Endothelial cell of umbilical vein (primary cell): ENCODE results near the gene SLC38A6. TPM values are rescaled to one million over a fixed set of nuclear protein-coding genes. Genes with fewer than 3 reads are reported as not detected.

Experiments
- BruUV-seq: library from RNA; stranded (reverse); fragments of 400-500 nt; replicated peaks from 2 replicates; lab custom pipeline; 2021; lab: Mats Ljungman, UMichigan
- CTCF ChIA-PET: fragments of 300-600, 350-600 bp; sonication (Branson Sonifier 250); formaldehyde crosslinking; loops from one replicate; lab custom pipeline; 2021; ENCODE audit warnings: antibody characterized with exemption, inconsistent platforms; lab: Charles Lee
- POLR2A ChIA-PET: fragments of 300-600, 350-600 bp; sonication (Branson Sonifier 250); formaldehyde crosslinking; loops from one replicate; lab custom pipeline; 2021; ENCODE audit warnings: antibody characterized with exemption, inconsistent platforms; lab: Charles Lee
- DNase-seq: peaks from one replicate; pipeline ENCODE4 v3.0.0-alpha.2; 2011; ENCODE audit warnings: low read depth, low spot score
- FAIRE-seq: peaks from 2 replicates; lab custom pipeline; 2011; peaks lifted over from hg19 to GRCh38; lab: Jason Lieb, UNC
- H2AFZ ChIP-seq: 2 replicates; pipeline ENCODE4 v1.6.0; 2012; ENCODE audit warnings: low read depth, low read length, control low read depth, inconsistent platforms
- H3K27ac ChIP-seq: 2 replicates; pipeline ENCODE4 v1.5.1; 2011; ENCODE audit warnings: low read depth, mild to moderate bottlenecking, control low read depth, low read length, moderate library complexity; ENCODE audit not compliant: insufficient read depth
- H3K27me3 ChIP-seq, 2 experiments: 2 replicates each; pipeline versions ENCODE4 v1.6.0 to v1.6.1; 2011; ENCODE audit warnings: low read length in 2 of 2, mixed read lengths in 1 of 2; ENCODE audit not compliant: control insufficient read depth in 2 of 2, insufficient read depth in 2 of 2
- H3K36me3 ChIP-seq, 2 experiments: 2 replicates in 1 of 2; 3 replicates in 1 of 2; pipeline ENCODE4 v1.5.1; 2011; ENCODE audit warnings: low read length in 2 of 2, mild to moderate bottlenecking in 1 of 2, moderate library complexity in 1 of 2; ENCODE audit not compliant: control insufficient read depth in 2 of 2, insufficient read depth in 2 of 2; ENCODE audit errors: extremely low read depth in 1 of 2
- H3K4me1 ChIP-seq: 3 replicates; pipeline ENCODE4 v1.5.1; 2011; ENCODE audit warnings: mild to moderate bottlenecking, low read length; ENCODE audit not compliant: control insufficient read depth, insufficient read depth; ENCODE audit errors: extremely low read depth
- H3K4me2 ChIP-seq: 2 replicates; pipeline ENCODE4 v1.6.1; 2011; ENCODE audit warnings: low read length, control low read depth, mixed read lengths; ENCODE audit not compliant: insufficient read depth
- H3K4me3 ChIP-seq, 3 experiments: fragments of 200-600 bp in 1 of 3; sonication (generic), shearing (Covaris generic) in 1 of 3; replicated peaks in 1 of 3; 2 replicates each; pipeline ENCODE4 v1.5.1; 2011 to 2016; ENCODE audit warnings: control low read depth in 3 of 3, low read length in 3 of 3, mild to moderate bottlenecking in 2 of 3, inconsistent platforms in 1 of 3, low read depth in 1 of 3, moderate library complexity in 1 of 3; ENCODE audit not compliant: insufficient read depth in 1 of 3
- H3K79me2 ChIP-seq: 2 replicates; pipeline ENCODE4 v1.6.0; 2012; ENCODE audit warnings: low read length, inconsistent platforms; ENCODE audit not compliant: control insufficient read depth, insufficient read depth
- H3K9ac ChIP-seq: replicated peaks from 2 replicates; pipeline ENCODE3; 2011; ENCODE audit warnings: low read length, control low read depth; ENCODE audit not compliant: insufficient read depth; ENCODE audit errors: extremely low read depth
- H3K9me1 ChIP-seq: replicated peaks from 3 replicates; pipeline ENCODE4 v1.6.0; 2011; ENCODE audit warnings: mild to moderate bottlenecking, low read length; ENCODE audit not compliant: control insufficient read depth, insufficient read depth; ENCODE audit errors: extremely low read depth
- H3K9me3 ChIP-seq: replicated peaks from 2 replicates; pipeline ENCODE4 v1.5.1; 2012; ENCODE audit warnings: low read length, inconsistent platforms; ENCODE audit not compliant: control insufficient read depth, insufficient read depth
- H4K20me1 ChIP-seq: replicated peaks from 2 replicates; pipeline ENCODE3; 2011; ENCODE audit warnings: mild to moderate bottlenecking, low read length; ENCODE audit not compliant: control insufficient read depth, insufficient read depth; ENCODE audit errors: extremely low read depth
- EZH2 ChIP-seq: IDR thresholded peaks from 2 replicates; pipeline ENCODE4 v1.6.1; 2012; ENCODE audit warnings: borderline replicate concordance, low read depth, mild to moderate bottlenecking, moderate library complexity, low read length, inconsistent platforms; ENCODE audit not compliant: severe bottlenecking
- FOS ChIP-seq: IDR thresholded peaks from 2 replicates; pipeline ENCODE4 v1.6.1; 2011; ENCODE audit warnings: mild to moderate bottlenecking, low read length, moderate library complexity, borderline replicate concordance; ENCODE audit not compliant: insufficient read depth
- GATA2 ChIP-seq: IDR thresholded peaks from 2 replicates; pipeline ENCODE4 v1.7.0; 2011; ENCODE audit warnings: low read depth, mild to moderate bottlenecking, moderate library complexity, mixed read lengths, low read length; ENCODE audit not compliant: insufficient read length, insufficient read depth
- JUN ChIP-seq: IDR thresholded peaks from 2 replicates; pipeline ENCODE4 v1.6.1; 2011; ENCODE audit warnings: borderline replicate concordance, low read depth; ENCODE audit not compliant: insufficient read length, insufficient read depth
- MYC ChIP-seq: IDR thresholded peaks from one replicate; pipeline ENCODE4 v1.6.1; 2011; ENCODE audit warnings: mild to moderate bottlenecking, low read depth, low read length
- POLR2A ChIP-seq: IDR thresholded peaks from 2 replicates; pipeline ENCODE4 v1.6.1; 2012; ENCODE audit warnings: low read depth, mild to moderate bottlenecking, control low read depth, low read length
- POLR2AphosphoS5 ChIP-seq: IDR thresholded peaks from 2 replicates; pipeline ENCODE4 v1.6.1; 2012; ENCODE audit warnings: low read depth, mild to moderate bottlenecking, control low read depth, low read length, moderate library complexity; ENCODE audit not compliant: insufficient read depth
- dilution Hi-C: fragments of 300-500 bp; cut with MboI; formaldehyde crosslinking; loops from one replicate; pipeline ENCODE4 v1.15.0; 2019; ENCODE audit warnings: low sequenced_read_pairs; ENCODE audit not compliant: extremely low pct_ligation_motif_present
- intact Hi-C: fragments of 100-400 bp; cut with micrococcal nuclease; formaldehyde crosslinking; loops from one replicate; pipeline ENCODE4 v1.10.0; 2022
- polyA plus RNA-seq, 4 experiments: library from polyadenylated mRNA; depleted of rRNA in 3 of 4; stranded (reverse) in 3 of 4; unstranded in 1 of 4; fragments of >200 nt; gene quantifications; 2 replicates each; pipeline versions ENCODE4 v1.2.1 to v1.2.3, GENCODE V29; 2011 to 2012; ENCODE audit warnings: missing spikeins in 1 of 4
- total RNA-seq: library from RNA; stranded (reverse); gene quantifications from 2 replicates; pipeline ENCODE4 v1.2.3, GENCODE V29; 2021
- TF ChIP-seq, protein P1 (sequence below), 2 donors: IDR thresholded peaks; 1 replicate in 1 of 2; 2 replicates in 1 of 2; pipeline ENCODE4 v1.5.1; 2011; ENCODE audit warnings: low read length in 2 of 2, mild to moderate bottlenecking in 2 of 2, moderate library complexity in 2 of 2, control low read depth in 1 of 2, inconsistent platforms in 1 of 2, low read depth in 1 of 2; ENCODE audit not compliant: insufficient read depth in 1 of 2; ENCODE audit errors: extremely low read depth in 1 of 2
- TF ChIP-seq, protein P2 (sequence below): IDR thresholded peaks from 2 replicates; pipeline ENCODE4 v1.6.1; 2011; ENCODE audit not compliant: insufficient read depth, insufficient read length

The SLC38A6 gene
- total and polyA plus RNA-seq, 2 donors (not counting 3 experiments of a cell fraction or from before 2014, with no cell fraction given), result 17.3 to 24.6 TPM

DNA sequence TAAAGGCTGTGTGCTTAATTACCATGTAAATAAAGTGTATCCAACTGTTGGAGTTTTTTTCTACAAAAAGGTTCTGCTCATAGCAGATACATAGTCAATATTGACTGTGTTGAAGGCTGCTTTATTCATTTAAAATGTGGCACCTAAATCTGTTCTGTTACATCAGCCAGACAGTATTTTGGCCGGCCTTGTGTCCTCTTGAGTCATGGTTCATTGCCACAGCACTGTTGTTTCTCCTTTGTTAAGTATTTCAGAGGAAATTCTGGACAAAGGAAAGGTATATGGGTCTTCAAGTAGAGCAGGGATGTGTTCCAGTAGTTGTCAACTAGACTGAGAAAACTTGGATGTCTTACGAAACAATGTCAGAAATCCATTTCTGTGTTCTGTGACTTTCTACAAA lies 95.5 kb downstream of the SLC38A6 start:
- no peak overlapping the region for H3K27ac ChIP-seq
- TF ChIP-seq MYC (no peak), GATA2 (no peak), JUN (no peak), POLR2AphosphoS5 (no peak), POLR2A (no peak), FOS (no peak), EZH2 (no peak)
- TF ChIP-seq, protein P1, sequence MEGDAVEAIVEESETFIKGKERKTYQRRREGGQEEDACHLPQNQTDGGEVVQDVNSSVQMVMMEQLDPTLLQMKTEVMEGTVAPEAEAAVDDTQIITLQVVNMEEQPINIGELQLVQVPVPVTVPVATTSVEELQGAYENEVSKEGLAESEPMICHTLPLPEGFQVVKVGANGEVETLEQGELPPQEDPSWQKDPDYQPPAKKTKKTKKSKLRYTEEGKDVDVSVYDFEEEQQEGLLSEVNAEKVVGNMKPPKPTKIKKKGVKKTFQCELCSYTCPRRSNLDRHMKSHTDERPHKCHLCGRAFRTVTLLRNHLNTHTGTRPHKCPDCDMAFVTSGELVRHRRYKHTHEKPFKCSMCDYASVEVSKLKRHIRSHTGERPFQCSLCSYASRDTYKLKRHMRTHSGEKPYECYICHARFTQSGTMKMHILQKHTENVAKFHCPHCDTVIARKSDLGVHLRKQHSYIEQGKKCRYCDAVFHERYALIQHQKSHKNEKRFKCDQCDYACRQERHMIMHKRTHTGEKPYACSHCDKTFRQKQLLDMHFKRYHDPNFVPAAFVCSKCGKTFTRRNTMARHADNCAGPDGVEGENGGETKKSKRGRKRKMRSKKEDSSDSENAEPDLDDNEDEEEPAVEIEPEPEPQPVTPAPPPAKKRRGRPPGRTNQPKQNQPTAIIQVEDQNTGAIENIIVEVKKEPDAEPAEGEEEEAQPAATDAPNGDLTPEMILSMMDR (IDR thresholded peaks at IDR 0.05; ENCODE audit: extremely low read depth in 1 of 2, insufficient read depth in 1 of 2, low read depth in 1 of 2, low read length in 2 of 2), result no peak
- TF ChIP-seq, protein P2, sequence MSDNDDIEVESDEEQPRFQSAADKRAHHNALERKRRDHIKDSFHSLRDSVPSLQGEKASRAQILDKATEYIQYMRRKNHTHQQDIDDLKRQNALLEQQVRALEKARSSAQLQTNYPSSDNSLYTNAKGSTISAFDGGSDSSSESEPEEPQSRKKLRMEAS, result no peak

More for the DNA sequence above, 95.5 kb downstream of the SLC38A6 start:
- intact Hi-C loops, result no loop called here
- CTCF ChIA-PET, result interaction anchor here (1.2 kb wide), 1 partner anchor 177 kb away, joined by 3 read pairs; no protein-coding TSS in a partner anchor
- no peak for FAIRE-seq
- Histone ChIP-seq H4K20me1 (no peaks in the 10 kb centered on the region), H3K79me2 (no peaks in the 10 kb centered on the region), H3K9me3 (no peaks in the 10 kb centered on the region), H3K9ac (no peak overlapping the region), H2AFZ (no peak overlapping the region), H3K9me1 (no peaks in the 10 kb centered on the region), H3K27me3 (no peaks in the 10 kb centered on the region), H3K4me2 (no peak overlapping the region), H3K4me1 (no peaks in the 10 kb centered on the region), H3K36me3 (no peaks in the 10 kb centered on the region), H3K4me3 (no peak overlapping the region)
- DNase-seq, result no peak
- POLR2A ChIA-PET, result no interaction called here
- no TSS peak for BruUV-seq
- dilution Hi-C loops, result no loop called here
